HepG2 (cell line): ENCODE measurements around the gene COL18A1. TPM values are rescaled to one million over a fixed set of nuclear protein-coding genes. Genes with fewer than 3 reads are reported as not detected.

Experiments
- AGO2 ChIP-seq: fragments of 200-400 bp; formaldehyde crosslinking; optimal IDR thresholded peaks from 2 replicates; pipeline ENCODE3; 2017; ENCODE audit warnings: mild to moderate bottlenecking, low read depth, low read length, moderate library complexity
- BRD4 ChIP-seq: sonication (generic); formaldehyde crosslinking; IDR thresholded peaks from 2 replicates; pipeline ENCODE4 v1.4.0; 2020; ENCODE audit warnings: missing genetic modification reagents
- ELF3 ChIP-seq: IDR thresholded peaks from 2 replicates; pipeline ENCODE4 v1.6.1; 2016; ENCODE audit warnings: missing genetic modification reagents, missing compliant biosample characterization
- GABPA ChIP-seq, 2 experiments: IDR thresholded peaks; 2 replicates each; pipeline ENCODE4 v1.6.1; 2011 to 2016; ENCODE audit warnings: low read depth in 2 of 2, low read length in 1 of 2, missing biosample characterization in 1 of 2, missing genetic modification characterization in 1 of 2
- GABPB1 ChIP-seq: IDR thresholded peaks from 2 replicates; pipeline ENCODE4 v1.6.1; 2016; ENCODE audit warnings: mild to moderate bottlenecking, missing genetic modification reagents, moderate library complexity, missing compliant biosample characterization
- HDAC6 ChIP-seq: fragments of 200-600 bp; sonication (generic); IDR thresholded peaks from 2 replicates; pipeline ENCODE4 v1.7.0; 2017; ENCODE audit warnings: mild to moderate bottlenecking, antibody characterized with exemption, low read length, low read depth
- IKZF4 ChIP-seq: sonication (generic); formaldehyde crosslinking; IDR thresholded peaks from 2 replicates; pipeline ENCODE4 v1.5.1; 2020; ENCODE audit warnings: borderline replicate concordance, mild to moderate bottlenecking, low read depth, missing genetic modification reagents; ENCODE audit errors: not compliant biosample characterization
- MEIS2 ChIP-seq: sonication (generic); formaldehyde crosslinking; IDR thresholded peaks from 2 replicates; pipeline ENCODE4 v1.9.0; 2021; ENCODE audit warnings: mild to moderate bottlenecking, missing genetic modification reagents
- PHF20 ChIP-seq: sonication (generic); formaldehyde crosslinking; IDR thresholded peaks from 2 replicates; pipeline ENCODE4 v1.5.0; 2020; ENCODE audit warnings: mild to moderate bottlenecking, missing genetic modification reagents
- SP2 ChIP-seq: sonication (generic); formaldehyde crosslinking; IDR thresholded peaks from 2 replicates; pipeline ENCODE4 v1.5.1; 2020; ENCODE audit warnings: mild to moderate bottlenecking, missing genetic modification reagents
- YY1 ChIP-seq: IDR thresholded peaks from 2 replicates; pipeline ENCODE4 v1.6.1; 2011; ENCODE audit warnings: low read length, low read depth, moderate library complexity, mild to moderate bottlenecking; ENCODE audit not compliant: insufficient read depth, insufficient replicate concordance
- ZNF225 ChIP-seq: sonication (generic); formaldehyde crosslinking; IDR thresholded peaks from 2 replicates; pipeline ENCODE4 v1.4.0; 2020; ENCODE audit warnings: mild to moderate bottlenecking, missing genetic modification reagents
- ZNF510 ChIP-seq: sonication (generic); formaldehyde crosslinking; IDR thresholded peaks from 2 replicates; pipeline ENCODE4 v1.4.0; 2020; ENCODE audit warnings: low read depth, mild to moderate bottlenecking, missing genetic modification reagents
- ZNF75D ChIP-seq: sonication (generic); formaldehyde crosslinking; IDR thresholded peaks from 2 replicates; pipeline ENCODE4 v1.8.1; 2023; ENCODE audit warnings: missing genetic modification reagents, mild to moderate bottlenecking, borderline replicate concordance
- ZSCAN25 ChIP-seq: sonication (generic); formaldehyde crosslinking; IDR thresholded peaks from 2 replicates; pipeline ENCODE4 v1.8.0; 2022; ENCODE audit warnings: mild to moderate bottlenecking, missing genetic modification reagents
- ZSCAN30 ChIP-seq: sonication (generic); formaldehyde crosslinking; IDR thresholded peaks from 2 replicates; pipeline ENCODE4 v1.5.0; 2020; ENCODE audit warnings: mild to moderate bottlenecking, missing genetic modification reagents
- polyA plus RNA-seq, 8 experiments: library from polyadenylated mRNA; depleted of rRNA in 3 of 8; stranded (reverse) in 7 of 8; unstranded in 1 of 8; fragments of >200 nt; fragmentation: Illumina TruSeq in 4 of 8; extraction: Trizol in 4 of 8; gene quantifications; 2 replicates each; pipeline versions ENCODE4 v1.2.1 to v1.2.3, GENCODE V29; 2011 to 2016; ENCODE audit warnings: low read depth in 4 of 8, missing spikeins in 1 of 8, mixed read lengths in 1 of 8; ENCODE audit not compliant: insufficient read depth in 1 of 8
- total RNA-seq, 5 experiments: library from RNA; depleted of rRNA; stranded (reverse); fragments of >200 nt; fragmentation: Illumina TruSeq; extraction: Trizol; gene quantifications; 2 replicates each; pipeline ENCODE4 v1.2.3, GENCODE V29; 2016; ENCODE audit warnings: low read depth in 1 of 5
- TF ChIP-seq, protein P1 (sequence below): sonication (generic); formaldehyde crosslinking; IDR thresholded peaks from 2 replicates; pipeline ENCODE4 v1.4.0; 2020; ENCODE audit warnings: mild to moderate bottlenecking, missing genetic modification reagents
- TF ChIP-seq, protein P2 (sequence below): sonication (generic); formaldehyde crosslinking; IDR thresholded peaks from 2 replicates; pipeline ENCODE4 v1.8.1; 2023; ENCODE audit warnings: mild to moderate bottlenecking, moderate library complexity, missing genetic modification reagents
- TF ChIP-seq, protein P3 (sequence below): sonication (generic); formaldehyde crosslinking; IDR thresholded peaks from 2 replicates; pipeline ENCODE4 v1.8.0; 2022; ENCODE audit warnings: mild to moderate bottlenecking, missing genetic modification reagents, borderline replicate concordance
- TF ChIP-seq, protein P4 (sequence below): sonication (generic); formaldehyde crosslinking; IDR thresholded peaks from 2 replicates; pipeline ENCODE4 v1.5.0; 2020; ENCODE audit warnings: mild to moderate bottlenecking, missing genetic modification reagents

Gene COL18A1
- total and polyA plus RNA-seq, 2 of the 13 experiments (the other 11 are each of a cell fraction or from before 2014, with no cell fraction given), result 79.0 to 102 TPM

DNA sequence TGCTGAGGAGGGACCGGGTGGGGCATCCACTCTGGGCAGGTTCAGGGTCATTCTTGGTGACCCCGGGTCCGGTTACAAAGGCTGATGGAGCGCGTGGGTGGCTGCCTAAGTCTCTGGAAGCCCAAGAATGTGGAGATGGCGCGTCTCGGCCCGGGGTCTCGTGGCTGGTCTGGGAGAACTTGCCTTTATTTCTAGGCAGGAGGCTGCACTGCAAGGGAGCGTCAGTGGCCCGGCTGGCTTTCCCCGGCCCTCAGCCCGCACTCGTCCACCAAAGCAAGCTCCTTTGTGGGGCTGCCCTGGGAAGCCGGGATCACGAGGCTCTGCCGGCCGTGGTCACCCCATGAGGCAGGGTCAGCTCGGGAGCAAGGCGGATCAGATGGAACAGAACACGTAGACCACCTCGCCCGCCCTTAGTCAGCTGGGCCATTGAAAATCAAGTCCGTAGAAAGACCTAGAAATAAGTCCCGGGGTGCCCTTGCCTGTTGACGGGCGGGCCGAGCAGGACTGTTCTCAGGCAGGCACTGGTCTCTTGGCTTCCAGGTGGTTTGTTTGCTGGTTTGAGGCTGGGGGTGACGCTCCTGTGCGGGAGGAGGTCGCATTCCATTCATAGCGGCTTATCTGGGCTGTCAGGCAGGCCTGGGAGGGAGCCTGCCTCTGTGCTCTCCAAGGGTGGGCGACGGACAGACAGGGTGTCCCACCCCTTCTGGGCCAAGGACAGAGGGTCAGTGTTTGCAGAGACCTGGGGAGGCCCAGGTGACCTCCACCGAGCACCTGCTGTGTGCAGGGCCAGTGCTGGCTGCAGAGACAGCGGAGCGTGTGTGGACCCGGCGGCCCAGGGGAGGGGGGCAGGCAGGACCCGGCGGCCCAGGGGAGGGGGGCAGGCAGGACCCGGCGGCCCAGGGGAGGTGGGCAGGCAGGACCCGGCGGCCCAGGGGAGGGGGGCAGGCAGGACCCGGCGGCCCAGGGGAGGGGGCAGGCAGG is 25.8 kb downstream of the COL18A1 start (continued):
- no peak for TF ChIP-seq ZSCAN30 (CRISPR knock-in tag)
- peak; percentile 95 for TF ChIP-seq MEIS2
- TF ChIP-seq ZNF75D (CRISPR knock-in tag), result no peak
- TF ChIP-seq, protein P1, sequence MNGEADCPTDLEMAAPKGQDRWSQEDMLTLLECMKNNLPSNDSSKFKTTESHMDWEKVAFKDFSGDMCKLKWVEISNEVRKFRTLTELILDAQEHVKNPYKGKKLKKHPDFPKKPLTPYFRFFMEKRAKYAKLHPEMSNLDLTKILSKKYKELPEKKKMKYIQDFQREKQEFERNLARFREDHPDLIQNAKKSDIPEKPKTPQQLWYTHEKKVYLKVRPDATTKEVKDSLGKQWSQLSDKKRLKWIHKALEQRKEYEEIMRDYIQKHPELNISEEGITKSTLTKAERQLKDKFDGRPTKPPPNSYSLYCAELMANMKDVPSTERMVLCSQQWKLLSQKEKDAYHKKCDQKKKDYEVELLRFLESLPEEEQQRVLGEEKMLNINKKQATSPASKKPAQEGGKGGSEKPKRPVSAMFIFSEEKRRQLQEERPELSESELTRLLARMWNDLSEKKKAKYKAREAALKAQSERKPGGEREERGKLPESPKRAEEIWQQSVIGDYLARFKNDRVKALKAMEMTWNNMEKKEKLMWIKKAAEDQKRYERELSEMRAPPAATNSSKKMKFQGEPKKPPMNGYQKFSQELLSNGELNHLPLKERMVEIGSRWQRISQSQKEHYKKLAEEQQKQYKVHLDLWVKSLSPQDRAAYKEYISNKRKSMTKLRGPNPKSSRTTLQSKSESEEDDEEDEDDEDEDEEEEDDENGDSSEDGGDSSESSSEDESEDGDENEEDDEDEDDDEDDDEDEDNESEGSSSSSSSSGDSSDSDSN (CRISPR knock-in tag), result peak; percentile 74
- TF ChIP-seq PHF20, result no peak; the same call in 1 of the 2 replicates
- TF ChIP-seq ZNF510 (CRISPR knock-in tag), result no peak
- TF ChIP-seq, protein P2, sequence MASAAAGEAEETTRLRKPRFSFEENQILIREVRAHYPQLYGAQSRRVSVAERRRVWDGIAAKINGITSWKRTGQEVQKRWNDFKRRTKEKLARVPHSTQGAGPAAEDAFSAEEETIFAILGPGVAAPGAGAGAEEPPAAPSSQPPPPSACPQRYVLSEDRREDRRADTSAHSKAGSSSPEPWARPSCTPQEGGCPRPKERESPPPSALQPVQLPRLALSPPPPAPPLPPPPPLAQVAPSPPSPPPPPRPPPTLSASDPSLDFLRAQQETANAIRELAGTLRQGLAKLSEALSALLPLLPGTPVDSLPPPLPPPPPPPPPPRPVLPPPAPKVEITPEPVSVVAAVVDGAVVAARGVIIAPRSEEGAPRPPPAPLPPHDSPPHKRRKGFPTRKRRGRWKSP (CRISPR knock-in tag), result peak; percentile 33; the same call in 1 of the 2 replicates
- TF ChIP-seq, protein P3, sequence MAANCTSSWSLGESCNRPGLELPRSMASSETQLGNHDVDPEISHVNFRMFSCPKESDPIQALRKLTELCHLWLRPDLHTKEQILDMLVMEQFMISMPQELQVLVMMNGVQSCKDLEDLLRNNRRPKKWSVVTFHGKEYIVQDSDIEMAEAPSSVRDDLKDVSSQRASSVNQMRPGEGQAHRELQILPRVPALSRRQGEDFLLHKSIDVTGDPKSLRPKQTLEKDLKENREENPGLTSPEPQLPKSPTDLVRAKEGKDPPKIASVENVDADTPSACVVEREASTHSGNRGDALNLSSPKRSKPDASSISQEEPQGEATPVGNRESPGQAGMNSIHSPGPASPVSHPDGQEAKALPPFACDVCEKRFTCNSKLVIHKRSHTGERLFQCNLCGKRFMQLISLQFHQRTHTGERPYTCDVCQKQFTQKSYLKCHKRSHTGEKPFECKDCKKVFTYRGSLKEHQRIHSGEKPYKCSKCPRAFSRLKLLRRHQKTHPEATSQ (CRISPR knock-in tag), result no peak
- TF ChIP-seq ELF3 (CRISPR knock-in tag), result peak; percentile 49; the same call in 1 of the 2 replicates
- TF ChIP-seq IKZF4, result no peak
- TF ChIP-seq ZNF225 (CRISPR knock-in tag), result no peak
- TF ChIP-seq AGO2, result peak; percentile 38
- TF ChIP-seq, protein P4, sequence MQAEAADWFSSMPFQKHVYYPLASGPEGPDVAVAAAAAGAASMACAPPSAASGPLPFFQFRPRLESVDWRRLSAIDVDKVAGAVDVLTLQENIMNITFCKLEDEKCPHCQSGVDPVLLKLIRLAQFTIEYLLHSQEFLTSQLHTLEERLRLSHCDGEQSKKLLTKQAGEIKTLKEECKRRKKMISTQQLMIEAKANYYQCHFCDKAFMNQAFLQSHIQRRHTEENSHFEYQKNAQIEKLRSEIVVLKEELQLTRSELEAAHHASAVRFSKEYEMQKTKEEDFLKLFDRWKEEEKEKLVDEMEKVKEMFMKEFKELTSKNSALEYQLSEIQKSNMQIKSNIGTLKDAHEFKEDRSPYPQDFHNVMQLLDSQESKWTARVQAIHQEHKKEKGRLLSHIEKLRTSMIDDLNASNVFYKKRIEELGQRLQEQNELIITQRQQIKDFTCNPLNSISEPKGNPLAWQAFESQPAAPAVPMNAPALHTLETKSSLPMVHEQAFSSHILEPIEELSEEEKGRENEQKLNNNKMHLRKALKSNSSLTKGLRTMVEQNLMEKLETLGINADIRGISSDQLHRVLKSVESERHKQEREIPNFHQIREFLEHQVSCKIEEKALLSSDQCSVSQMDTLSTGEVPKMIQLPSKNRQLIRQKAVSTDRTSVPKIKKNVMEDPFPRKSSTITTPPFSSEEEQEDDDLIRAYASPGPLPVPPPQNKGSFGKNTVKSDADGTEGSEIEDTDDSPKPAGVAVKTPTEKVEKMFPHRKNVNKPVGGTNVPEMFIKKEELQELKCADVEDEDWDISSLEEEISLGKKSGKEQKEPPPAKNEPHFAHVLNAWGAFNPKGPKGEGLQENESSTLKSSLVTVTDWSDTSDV (CRISPR knock-in tag), result no peak
- TF ChIP-seq GABPB1 (CRISPR knock-in tag), result peak; percentile 57
- TF ChIP-seq YY1, result peak; percentile 9
- TF ChIP-seq GABPA (IDR thresholded peaks at IDR 0.05; ENCODE audit: low read depth, low read length), result no peak
- TF ChIP-seq GABPA (CRISPR knock-in tag; IDR thresholded peaks at IDR 0.05; ENCODE audit: low read depth), result peak; percentile 15; the same call in 1 of the 2 replicates
- TF ChIP-seq HDAC6, result no peak
- TF ChIP-seq BRD4, result no peak; the same call in 1 of the 2 replicates
- TF ChIP-seq ZSCAN25 (CRISPR knock-in tag), result peak; percentile 91
- TF ChIP-seq SP2 (CRISPR knock-in tag), result 0 out of 2 replicates have a peak, but pooled peaks have one; percentile 19
